HG02840 (cell line): ENCODE data around the gene PLXNA2.

Experiments used
- ATAC-seq: cut with Tn5 transposase; IDR thresholded peaks from one replicate; pipeline ENCODE4 v1.9.1; 2021; ENCODE audit warnings: mild to moderate bottlenecking, moderate library complexity, moderate number of reproducible peaks; ENCODE audit not compliant: unreplicated experiment, low FRiP score

PLXNA2 gene

GRCh38 chr1:208166340-208167138, 77.6 kb downstream of the PLXNA2 start:
- no peak for ATAC-seq

GRCh38 chr1:208165659-208166058, 78.5 kb downstream of the PLXNA2 start:
- ATAC-seq, result no peak

- ATAC-seq, result no peak
Observed at GRCh38 chr1:208164609-208165008, 79.6 kb downstream of the PLXNA2 start.

- no peak for ATAC-seq
Observed at GRCh38 chr1:208163539-208163938, 80.6 kb downstream of the PLXNA2 start.

- ATAC-seq, result no peak
Observed at GRCh38 chr1:208162903-208163302, 81.3 kb downstream of the PLXNA2 start.

GRCh38 chr1:208161656-208162375, 82.4 kb downstream of the PLXNA2 start:
- ATAC-seq, result no peak

- ATAC-seq, result no peak
Observed at GRCh38 chr1:208161005-208161404, 83.2 kb downstream of the PLXNA2 start.

GRCh38 chr1:208160259-208160819, 83.8 kb downstream of the PLXNA2 start:
- no peak for ATAC-seq

GRCh38 chr1:208159555-208160258, 84.5 kb downstream of the PLXNA2 start:
- no peak for ATAC-seq

GRCh38 chr1:208158640-208159554, 85.3 kb downstream of the PLXNA2 start:
- no peak for ATAC-seq

GRCh38 chr1:208157769-208158168, 86.4 kb downstream of the PLXNA2 start:
- ATAC-seq, result no peak

- ATAC-seq, result no peak
Observed at GRCh38 chr1:208156741-208157140, 87.4 kb downstream of the PLXNA2 start.

- no peak for ATAC-seq
Observed at GRCh38 chr1:208156310-208156709, 87.9 kb downstream of the PLXNA2 start.

GRCh38 chr1:208154679-208155642, 89.2 kb downstream of the PLXNA2 start:
- no peak for ATAC-seq

- no peak for ATAC-seq
Observed at GRCh38 chr1:208154040-208154439, 90.1 kb downstream of the PLXNA2 start.

GRCh38 chr1:208153386-208153785, 90.8 kb downstream of the PLXNA2 start:
- ATAC-seq, result no peak

GRCh38 chr1:208151728-208152598, 92.2 kb downstream of the PLXNA2 start:
- ATAC-seq, result no peak
